CD4-positive, alpha-beta T cell (primary cell): ENCODE results near the gene ADGRV1. TPM values are rescaled to one million over a fixed set of nuclear protein-coding genes. Genes with fewer than 3 reads are reported as not detected.

Experiments
- ATAC-seq: fragments of 200-7000 bp; cut with Tn5 transposase; one replicate; pipeline ENCODE4 v1.10.0; 2022; ENCODE audit warnings: mild to moderate bottlenecking; ENCODE audit not compliant: poor library complexity
- CTCF ChIA-PET: fragments of 350-600 bp; sonication (Branson Sonifier 250); formaldehyde crosslinking; loops from one replicate; lab custom pipeline; 2021; ENCODE audit warnings: antibody characterized with exemption, inconsistent platforms; lab: Charles Lee
- POLR2A ChIA-PET: fragments of 350-600 bp; sonication (Branson Sonifier 250); formaldehyde crosslinking; loops from one replicate; lab custom pipeline; 2021; ENCODE audit warnings: antibody characterized with exemption, inconsistent platforms; lab: Charles Lee
- DNase-seq, 14 experiments: peaks; one replicate each; pipeline ENCODE4 v3.0.0-alpha.2; 2013 to 2020; ENCODE audit warnings: mixed read lengths in 2 of 14
- H3K27ac ChIP-seq, 2 donors: one replicate each; pipeline versions ENCODE4 v1.5.1 to v1.7.0; 2013; ENCODE audit warnings: low read length in 2 of 2, low read depth in 1 of 2, mild to moderate bottlenecking in 1 of 2
- H3K27me3 ChIP-seq, 2 experiments: 1 replicate in 1 of 2; 2 replicates in 1 of 2; pipeline versions ENCODE4 v1.6.1 to v1.7.0; 2013; ENCODE audit warnings: low read length in 2 of 2, control low read depth in 1 of 2, mild to moderate bottlenecking in 1 of 2, moderate library complexity in 1 of 2; ENCODE audit not compliant: insufficient read depth in 2 of 2, control insufficient read depth in 1 of 2
- H3K36me3 ChIP-seq: one replicate; pipeline ENCODE4 v1.6.1; 2013; ENCODE audit warnings: low read length, control low read depth; ENCODE audit not compliant: insufficient read depth
- H3K4me1 ChIP-seq: one replicate; pipeline ENCODE4 v1.6.1; 2013; ENCODE audit warnings: low read length, control low read depth; ENCODE audit not compliant: insufficient read depth
- H3K4me3 ChIP-seq: one replicate; pipeline ENCODE4 v1.5.1; 2013; ENCODE audit warnings: mild to moderate bottlenecking, low read length, moderate library complexity
- H3K9me3 ChIP-seq, 2 experiments: 1 replicate in 1 of 2; 2 replicates in 1 of 2; pipeline versions ENCODE4 v1.6.1 to v1.7.0; 2013; ENCODE audit warnings: low read length in 2 of 2, mild to moderate bottlenecking in 2 of 2, control low read depth in 1 of 2, moderate library complexity in 1 of 2; ENCODE audit not compliant: control insufficient read depth in 1 of 2, insufficient read depth in 1 of 2
- H3K27ac Mint-ChIP-seq: one replicate; pipeline ENCODE4 v1.8.0; 2020; ENCODE audit warnings: mixed read lengths
- H3K27me3 Mint-ChIP-seq: one replicate; pipeline ENCODE4 v1.8.0; 2021; ENCODE audit warnings: mixed read lengths
- H3K36me3 Mint-ChIP-seq: one replicate; pipeline ENCODE4 v1.8.0; 2021; ENCODE audit warnings: low read depth, mixed read lengths
- H3K4me1 Mint-ChIP-seq: one replicate; pipeline ENCODE4 v1.8.0; 2021; ENCODE audit warnings: low read depth, mixed read lengths
- H3K4me3 Mint-ChIP-seq: one replicate; pipeline ENCODE4 v1.8.0; 2020; ENCODE audit warnings: mild to moderate bottlenecking, mixed read lengths
- H3K9me3 Mint-ChIP-seq: one replicate; pipeline ENCODE4 v1.8.0; 2020; ENCODE audit warnings: mixed read lengths
- CTCF ChIP-seq: fragments of 200-600 bp; IDR thresholded peaks from one replicate; pipeline ENCODE4 v1.8.0; 2022; ENCODE audit warnings: antibody characterized with exemption, mild to moderate bottlenecking
- intact Hi-C, 2 experiments: fragments of 100-400 bp; cut with DNase I in 1 of 2; cut with micrococcal nuclease in 1 of 2; formaldehyde crosslinking; loops; one replicate each; pipeline versions ENCODE4 v1.15.1 to v1.9.0; 2023 to 2025; cut with DNase I, micrococcal nuclease
- total RNA-seq, 174 experiments: library from RNA in 2 of 174; stranded (reverse) in 2 of 174; gene quantifications; one replicate each; pipeline ENCODE4 v1.2.3 and lab custom pipeline; 2021 to 2026

ADGRV1 gene
- total RNA-seq, 2 experiments from 2014 or later, result 0.81 to 1.2 TPM

- Mint-ChIP-seq H3K9me3 (no peaks in the 10 kb centered on the region), H3K27me3 (peaks cover 4% of the 10 kb centered on the region), H3K36me3 (no peaks in the 10 kb centered on the region), H3K4me3 (no peak overlapping the region), H3K27ac (no peak overlapping the region), H3K4me1 (no peaks in the 10 kb centered on the region)
- ATAC-seq (no peak), DNase-seq (peak in 2 of 14 experiments; percentile 26 to 40)
- intact Hi-C loops, result no loop called here
- no peak overlapping the region for H3K27ac ChIP-seq
- ChIA-PET CTCF (no interaction called here), POLR2A (no interaction called here)
- no peaks in the 10 kb centered on the region for H3K36me3 ChIP-seq
- no peaks in the 10 kb centered on the region for H3K27me3 ChIP-seq
- no peaks in the 10 kb centered on the region for H3K4me1 ChIP-seq
- TF ChIP-seq CTCF, result no peak
- H3K4me3 ChIP-seq, result no peak overlapping the region
- H3K9me3 ChIP-seq, result no peaks in the 10 kb centered on the region
Measured at GRCh38 chr5:91170266-91170665, 611.7 kb downstream of the ADGRV1 start.

- no peak for TF ChIP-seq CTCF
- ATAC-seq, result no peak
- no peak for DNase-seq
- H3K9me3 Mint-ChIP-seq, result no peaks in the 10 kb centered on the region
- intact Hi-C loops, result no loop called here
- Histone ChIP-seq H3K36me3 (no peaks in the 10 kb centered on the region), H3K4me3 (no peak overlapping the region), H3K27me3 (no peaks in the 10 kb centered on the region), H3K4me1 (no peaks in the 10 kb centered on the region), H3K9me3 (no peaks in the 10 kb centered on the region), H3K27ac (no peak overlapping the region)
- peaks cover 4% of the 10 kb centered on the region for H3K27me3 Mint-ChIP-seq
- ChIA-PET CTCF (interaction anchor here (0.6 kb wide), 1 partner anchor 83 kb away, joined by 4 read pairs; no protein-coding TSS in a partner anchor), POLR2A (no interaction called here)
- H3K4me3 Mint-ChIP-seq, result no peak overlapping the region
- no peak overlapping the region for H3K27ac Mint-ChIP-seq
- no peaks in the 10 kb centered on the region for H3K36me3 Mint-ChIP-seq
- no peaks in the 10 kb centered on the region for H3K4me1 Mint-ChIP-seq
Measured at GRCh38 chr5:91171322-91171721, 612.7 kb downstream of the ADGRV1 start.

GRCh38 chr5:91174396-91174795 is 615.8 kb downstream of the ADGRV1 start:
- Histone ChIP-seq H3K4me1 (no peaks in the 10 kb centered on the region), H3K4me3 (no peak overlapping the region), H3K27me3 (no peaks in the 10 kb centered on the region), H3K27ac (no peak overlapping the region), H3K9me3 (no peaks in the 10 kb centered on the region), H3K36me3 (no peaks in the 10 kb centered on the region)
- Mint-ChIP-seq H3K27ac (no peak overlapping the region), H3K9me3 (no peaks in the 10 kb centered on the region), H3K27me3 (peaks cover 4% of the 10 kb centered on the region), H3K4me1 (no peaks in the 10 kb centered on the region), H3K4me3 (no peak overlapping the region), H3K36me3 (no peaks in the 10 kb centered on the region)
- intact Hi-C loops, result no loop called here
- DNase-seq, result no peak
- ChIA-PET POLR2A (no interaction called here), CTCF (no interaction called here)
- ATAC-seq, result no peak
- TF ChIP-seq CTCF, result no peak
